Measurements from ENCODE around the gene PRRT2. TPM values are rescaled to one million over a fixed set of nuclear protein-coding genes. Genes with fewer than 3 reads are reported as not detected.
A peak's percentile ranks its signal among the peaks of the same experiment; 100 is the strongest.
"Not testable (repeated sequence)": the region's sequence is repeated elsewhere in the genome, so short reads cannot be mapped to it uniquely, and the experiment has no call there.

Gene PRRT2
- total RNA-seq, 2 donors from 2014 or later, result 8.2 to 15.7 TPM

- Histone ChIP-seq H3K27ac (ENCODE audit: low read depth, low read length) (no peak overlapping the region), H3K4me1 (ENCODE audit: control insufficient read depth, insufficient read depth, low read length) (no peaks in the 10 kb centered on the region), H3K9ac (ENCODE audit: extremely low read depth, low read length, poor library complexity, severe bottlenecking) (no peak overlapping the region), H3K4me3 (ENCODE audit: low read length) (no peak overlapping the region), H3K27me3 (ENCODE audit: control insufficient read depth, insufficient read depth, low read length, poor library complexity, severe bottlenecking) (no peaks in the 10 kb centered on the region), H3K9me3 (ENCODE audit: control insufficient read depth, low read length) (no peaks in the 10 kb centered on the region), H3K36me3 (ENCODE audit: control insufficient read depth, insufficient read depth, low read length) (no peaks in the 10 kb centered on the region)
- Mint-ChIP-seq H3K4me1 (no peaks in the 10 kb centered on the region), H3K9me3 (no peaks in the 10 kb centered on the region), H3K36me3 (ENCODE audit: low read depth) (no peaks in the 10 kb centered on the region), H3K27me3 (ENCODE audit: insufficient read depth) (peaks cover 30% of the 10 kb centered on the region), H3K4me3 (no peak overlapping the region), H3K27ac (no peak overlapping the region)
- TF ChIP-seq CTCF (conservative IDR thresholded peaks at IDR 0.05), result no peak
- WGBS, 2 experiments (ENCODE audit: insufficient coverage in 1 of 2, insufficient read length in 1 of 2), result 74 to 100% methylated on average over 1 to 4 of the region's 4 CpGs
- no peak for DNase-seq
Measured at GRCh38 chr16:29775742-29776408, 36.1 kb upstream of the PRRT2 start.

- Mint-ChIP-seq H3K27me3 (ENCODE audit: insufficient read depth) (peaks cover 39% of the 10 kb centered on the region), H3K4me1 (no peaks in the 10 kb centered on the region), H3K36me3 (ENCODE audit: low read depth) (no peaks in the 10 kb centered on the region), H3K9me3 (no peaks in the 10 kb centered on the region), H3K4me3 (no peak within 1 kb of the TSS), H3K27ac (no peak within 1 kb of the TSS)
- H3K9me3 ChIP-seq (ENCODE audit: control insufficient read depth, low read length), result no peaks in the 10 kb centered on the region
- no peak within 1 kb of the TSS for H3K27ac ChIP-seq (ENCODE audit: low read depth, low read length)
- WGBS, 2 experiments (ENCODE audit: insufficient coverage in 1 of 2, insufficient read length in 1 of 2), result 73 to 99% methylated on average over 7 to 10 of the region's 10 CpGs
- H3K4me3 ChIP-seq (ENCODE audit: low read length), result no peak within 1 kb of the TSS
- no peaks in the 10 kb centered on the region for H3K27me3 ChIP-seq (ENCODE audit: control insufficient read depth, insufficient read depth, low read length, poor library complexity, severe bottlenecking)
- H3K9ac ChIP-seq (ENCODE audit: extremely low read depth, low read length, poor library complexity, severe bottlenecking), result no peak within 1 kb of the TSS
- no peak for DNase-seq
- H3K36me3 ChIP-seq (ENCODE audit: control insufficient read depth, insufficient read depth, low read length), result no peaks in the 10 kb centered on the region
- H3K4me1 ChIP-seq (ENCODE audit: control insufficient read depth, insufficient read depth, low read length), result no peaks in the 10 kb centered on the region
- no peak for TF ChIP-seq CTCF (conservative IDR thresholded peaks at IDR 0.05)
Measured at GRCh38 chr16:29777576-29778350, 34.2 kb upstream of the PRRT2 start, which contains the start of gene ZG16. Gene ZG16 (plus strand): TSS chr16:29778256. CDS start chr16:29779267, 1,011 bp downstream.

- no peak for TF ChIP-seq CTCF (conservative IDR thresholded peaks at IDR 0.05)
- WGBS, 2 experiments (ENCODE audit: insufficient coverage in 1 of 2, insufficient read length in 1 of 2), result 69 to 78% methylated on average over 5 to 10 of the region's 10 CpGs
Measured at GRCh38 chr16:29779474-29779873, 32.5 kb upstream of the PRRT2 start.

GRCh38 chr16:29783094-29783953 lies 28.7 kb upstream of the PRRT2 start:
- H3K4me1 Mint-ChIP-seq; DNase-seq; H3K27ac Mint-ChIP-seq; H3K27me3 ChIP-seq (ENCODE audit: control insufficient read depth, insufficient read depth, low read length, poor library complexity, severe bottlenecking); H3K36me3 Mint-ChIP-seq (ENCODE audit: low read depth); H3K27ac ChIP-seq (ENCODE audit: low read depth, low read length); H3K9me3 ChIP-seq (ENCODE audit: control insufficient read depth, low read length); H3K36me3 ChIP-seq (ENCODE audit: control insufficient read depth, insufficient read depth, low read length); H3K9ac ChIP-seq (ENCODE audit: extremely low read depth, low read length, poor library complexity, severe bottlenecking); H3K4me1 ChIP-seq (ENCODE audit: control insufficient read depth, insufficient read depth, low read length); H3K4me3 Mint-ChIP-seq; H3K9me3 Mint-ChIP-seq; H3K4me3 ChIP-seq (ENCODE audit: low read length): not testable (repeated sequence)
- 79 to 90% methylated on average over 7 to 13 of the region's 13 CpGs for WGBS, 2 experiments (ENCODE audit: insufficient coverage in 1 of 2, insufficient read length in 1 of 2)
- H3K27me3 Mint-ChIP-seq (ENCODE audit: insufficient read depth), result peaks cover 55% of the 10 kb centered on the region

More at GRCh38 chr16:29779474-29779873, 32.5 kb upstream of the PRRT2 start:
- no peaks in the 10 kb centered on the region for H3K36me3 ChIP-seq (ENCODE audit: control insufficient read depth, insufficient read depth, low read length)
- no peaks in the 10 kb centered on the region for H3K27me3 ChIP-seq (ENCODE audit: control insufficient read depth, insufficient read depth, low read length, poor library complexity, severe bottlenecking)
- H3K9me3 ChIP-seq (ENCODE audit: control insufficient read depth, low read length), result no peaks in the 10 kb centered on the region
- peaks cover 47% of the 10 kb centered on the region for H3K27me3 Mint-ChIP-seq (ENCODE audit: insufficient read depth)
- no peak overlapping the region for H3K9ac ChIP-seq (ENCODE audit: extremely low read depth, low read length, poor library complexity, severe bottlenecking)
- H3K27ac Mint-ChIP-seq, result no peak overlapping the region
- H3K4me1 ChIP-seq (ENCODE audit: control insufficient read depth, insufficient read depth, low read length), result no peaks in the 10 kb centered on the region
- H3K4me3 Mint-ChIP-seq, result no peak overlapping the region
- H3K36me3 Mint-ChIP-seq (ENCODE audit: low read depth), result no peaks in the 10 kb centered on the region
- H3K4me3 ChIP-seq (ENCODE audit: low read length), result no peak overlapping the region
- DNase-seq, result peak; percentile 65
- no peaks in the 10 kb centered on the region for H3K9me3 Mint-ChIP-seq
- H3K27ac ChIP-seq (ENCODE audit: low read depth, low read length), result no peak overlapping the region
- no peaks in the 10 kb centered on the region for H3K4me1 Mint-ChIP-seq

Data from endodermal cell (in vitro differentiated cells).